H4 (cell line): ENCODE data around the gene TPSAB1. TPM values are rescaled to one million over a fixed set of nuclear protein-coding genes. Genes with fewer than 3 reads are reported as not detected.

ENCODE experiments used
- DNase-seq: peaks from one replicate; pipeline ENCODE4 v3.0.0-alpha.2; 2015; ENCODE audit warnings: low spot score
- total RNA-seq: library from RNA; depleted of rRNA; stranded (reverse); fragments of >200 nt; shearing (Covaris generic); gene quantifications from 2 replicates; pipeline ENCODE4 v1.2.3, GENCODE V29; 2014; rRNA removed

The TPSAB1 gene
- total RNA-seq, 1 experiment from 2014 or later = not detected

DNA sequence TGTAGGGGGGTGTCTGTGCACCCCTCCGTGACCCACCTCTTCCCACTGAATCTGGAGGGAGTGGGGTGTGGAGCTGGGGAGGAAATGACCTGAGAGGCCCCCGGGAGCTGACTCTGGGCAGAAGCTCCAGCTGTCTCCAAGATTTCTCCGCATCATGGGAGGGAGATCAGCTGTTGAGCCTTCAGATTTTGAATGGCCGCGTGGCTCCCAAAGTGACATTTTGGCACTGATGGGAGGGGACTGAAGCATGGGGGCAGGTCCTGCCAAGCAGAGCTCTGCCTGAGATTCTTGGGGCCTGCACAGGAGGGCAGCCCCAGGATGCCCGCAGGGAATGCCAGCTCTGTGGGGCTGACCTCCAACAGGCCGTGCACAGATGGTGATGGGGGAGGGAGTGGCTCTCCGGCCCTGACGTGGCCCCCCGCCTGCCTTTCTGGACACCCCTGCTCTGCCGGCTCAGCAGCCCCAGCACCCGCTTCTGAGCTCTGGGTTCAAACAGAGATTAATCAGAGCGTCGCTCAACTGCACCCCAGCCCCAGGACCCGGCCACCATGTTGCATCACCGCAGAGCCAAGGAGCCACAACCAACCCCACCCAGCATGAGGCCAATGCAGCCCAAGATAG lies 43.6 kb downstream of the TPSAB1 start:
- DNase-seq = no peak

DNA sequence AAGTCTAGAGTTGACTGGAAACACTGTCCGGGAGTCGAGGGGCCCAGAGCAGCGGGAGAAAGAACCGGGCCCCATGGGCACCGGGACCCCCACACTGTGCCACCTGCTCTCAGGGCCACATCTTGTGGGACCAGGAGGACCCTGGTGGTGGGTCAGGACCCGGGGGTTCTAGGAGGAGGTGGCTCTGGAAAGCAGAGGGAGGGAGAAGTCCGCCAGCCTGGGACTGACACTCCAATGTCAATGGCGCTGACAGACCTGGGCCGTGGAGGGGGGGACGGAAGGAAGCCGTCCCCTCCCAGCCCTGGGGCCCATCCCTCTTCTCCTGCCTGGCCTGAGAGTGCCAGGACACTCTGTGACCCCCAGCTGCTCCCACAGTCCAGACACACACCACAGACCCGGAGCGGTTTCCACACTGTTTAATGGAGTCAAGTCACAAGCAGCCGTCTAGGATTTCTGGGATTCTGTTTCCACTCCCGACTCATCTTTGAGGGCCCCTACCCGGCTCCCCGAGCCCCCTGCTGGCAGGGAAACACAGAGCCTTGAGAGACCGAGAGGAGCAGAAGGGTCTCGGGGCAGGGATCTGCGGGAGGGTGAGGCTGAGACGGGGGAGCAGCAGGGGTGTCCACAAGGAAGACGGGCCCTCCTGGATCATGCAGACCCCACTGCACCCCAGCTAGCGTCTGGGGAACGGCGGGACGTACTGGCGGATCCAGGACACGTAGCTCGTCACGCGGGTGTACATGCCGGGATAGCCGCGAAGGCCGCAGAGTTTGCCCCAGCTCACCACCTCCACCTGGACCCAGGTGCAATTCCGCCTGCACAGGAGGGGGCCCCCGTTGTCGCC lies 45.4 kb downstream of the TPSAB1 start:
- no peak for DNase-seq

DNA sequence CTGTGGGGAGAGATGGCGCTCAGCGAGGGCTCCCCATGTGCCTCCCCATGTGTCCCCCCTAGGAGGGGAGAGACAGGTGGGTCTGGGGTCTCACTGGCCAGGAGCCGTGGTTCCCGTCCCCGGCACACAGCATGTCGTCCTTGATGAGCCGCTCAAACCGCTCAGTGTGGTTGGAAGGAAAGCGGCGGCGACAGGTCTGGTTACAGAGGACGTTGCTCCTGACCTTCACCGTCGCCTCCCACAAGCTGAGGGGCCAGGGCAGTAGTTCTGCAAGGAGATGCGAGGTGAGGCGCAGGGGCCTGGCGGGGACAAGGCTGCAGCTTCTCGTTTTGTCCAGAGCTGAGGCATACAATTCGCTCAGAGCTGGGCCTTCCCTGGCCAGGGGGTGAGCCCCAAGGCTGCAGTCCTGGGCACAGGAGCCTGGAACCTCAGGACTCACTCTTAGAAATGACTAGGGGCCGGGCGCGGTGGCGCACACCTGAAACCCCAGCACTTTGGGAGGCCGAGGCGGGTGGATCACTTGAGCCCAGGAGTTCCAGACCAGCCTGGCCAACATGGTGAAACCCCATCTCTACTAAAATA lies 46.1 kb downstream of the TPSAB1 start:
- no peak for DNase-seq

DNA sequence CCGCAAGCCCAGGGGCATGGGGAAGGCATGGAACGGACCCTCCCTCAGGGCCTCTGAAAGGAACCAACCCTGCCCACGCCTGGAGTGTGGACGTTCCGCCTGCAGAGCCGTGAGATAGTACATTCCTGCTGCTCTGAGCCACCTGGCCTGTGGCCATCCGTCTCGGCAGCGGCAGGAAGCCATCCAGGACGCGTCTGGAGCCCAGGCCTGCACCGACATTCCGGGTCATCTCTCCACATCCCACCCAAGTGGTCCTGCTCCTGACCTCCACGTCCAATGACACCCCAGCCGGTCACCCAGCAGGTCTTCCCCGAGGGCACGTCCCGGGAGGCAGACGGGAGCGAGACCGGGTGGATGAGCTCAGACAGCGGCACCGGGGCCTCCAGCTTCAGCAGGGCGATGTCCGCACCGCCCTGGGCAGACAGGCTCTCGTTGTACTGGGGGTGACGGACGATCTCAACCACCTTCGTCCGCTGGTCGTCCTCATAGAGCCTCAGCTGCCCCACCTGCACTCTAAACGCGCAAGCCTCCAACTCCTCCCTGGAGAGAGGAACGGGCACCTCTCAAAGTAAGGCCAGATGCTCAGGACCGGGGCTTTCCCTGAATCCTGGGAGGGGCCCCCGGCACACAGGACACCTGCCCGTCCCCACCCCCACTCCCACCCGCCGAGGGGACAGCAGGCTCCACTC lies 47.6 kb downstream of the TPSAB1 start:
- no peak for DNase-seq

DNA sequence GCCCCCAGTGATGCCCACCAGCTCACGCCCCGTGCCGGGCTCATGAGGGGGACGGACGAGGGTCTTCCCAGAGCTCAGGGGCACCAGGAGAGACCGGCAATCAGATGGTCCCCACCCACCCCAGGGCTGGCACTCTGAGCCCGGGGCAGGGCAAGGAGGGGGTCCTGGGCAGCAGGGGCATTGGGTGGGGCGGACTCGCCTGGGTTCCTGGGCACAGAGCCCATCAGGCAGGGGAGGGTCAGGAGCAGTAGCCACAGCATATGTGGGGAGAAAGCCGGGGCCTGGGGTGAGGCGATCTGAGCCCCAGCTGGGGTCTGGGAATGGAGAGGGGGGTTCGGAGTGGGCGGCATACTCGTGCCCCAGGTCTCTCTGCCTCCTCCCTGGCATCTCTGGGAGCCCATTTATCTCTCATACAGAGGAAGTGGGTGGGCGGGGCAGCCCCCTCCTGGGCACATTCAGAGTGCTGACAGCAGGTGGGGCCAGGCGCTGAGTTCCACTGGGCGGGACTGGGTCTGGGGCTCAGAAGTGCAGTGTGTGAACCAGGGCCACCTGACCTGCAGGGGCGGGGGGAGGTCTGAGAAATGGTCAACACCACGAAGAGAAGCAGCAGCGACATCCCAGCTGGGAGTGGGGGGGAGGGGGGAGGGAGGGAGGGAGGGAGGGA lies 48.4 kb downstream of the TPSAB1 start:
- DNase-seq = no peak

DNA sequence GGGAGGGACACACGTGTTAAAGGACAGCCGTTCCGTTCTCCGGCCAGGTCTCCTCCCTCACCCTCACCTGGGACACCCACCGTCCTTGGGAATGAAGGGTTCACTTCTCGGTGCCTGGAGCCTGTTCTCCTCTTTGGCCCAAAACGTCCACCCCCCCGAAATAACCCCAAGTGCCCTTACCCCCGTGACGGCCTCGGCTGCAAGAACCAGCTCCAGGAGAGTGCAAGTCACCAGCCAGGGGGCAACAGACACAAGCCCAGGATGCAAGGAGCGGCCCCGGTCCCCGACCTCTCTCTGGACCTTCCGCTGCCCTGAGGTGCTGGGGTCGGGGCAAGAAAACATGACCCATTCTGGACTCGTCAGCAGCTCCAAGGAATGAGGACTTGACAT lies 49.0 kb downstream of the TPSAB1 start:
- no peak for DNase-seq

DNA sequence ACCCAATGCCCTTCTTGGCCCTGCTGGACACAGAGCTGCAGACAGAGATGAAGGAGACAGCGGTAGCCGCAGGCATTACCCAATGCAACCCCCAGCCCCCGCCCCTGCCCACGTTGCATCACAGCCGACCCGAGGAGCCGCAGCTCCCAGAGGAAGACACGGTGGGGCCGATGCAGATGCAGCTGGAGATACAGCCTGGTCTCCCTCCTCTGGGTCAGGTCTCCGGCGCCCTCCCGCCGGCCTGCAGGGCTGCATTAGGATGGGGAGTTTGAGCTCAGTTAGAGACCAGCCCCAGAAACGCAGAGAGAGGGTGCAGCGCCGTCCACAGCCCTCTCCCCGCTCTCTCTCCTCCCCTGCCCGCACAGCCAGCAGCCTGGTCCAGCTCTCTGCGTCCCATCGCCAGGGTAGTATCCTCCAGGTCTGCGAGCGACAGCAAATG lies 49.6 kb downstream of the TPSAB1 start:
- DNase-seq = no peak

DNA sequence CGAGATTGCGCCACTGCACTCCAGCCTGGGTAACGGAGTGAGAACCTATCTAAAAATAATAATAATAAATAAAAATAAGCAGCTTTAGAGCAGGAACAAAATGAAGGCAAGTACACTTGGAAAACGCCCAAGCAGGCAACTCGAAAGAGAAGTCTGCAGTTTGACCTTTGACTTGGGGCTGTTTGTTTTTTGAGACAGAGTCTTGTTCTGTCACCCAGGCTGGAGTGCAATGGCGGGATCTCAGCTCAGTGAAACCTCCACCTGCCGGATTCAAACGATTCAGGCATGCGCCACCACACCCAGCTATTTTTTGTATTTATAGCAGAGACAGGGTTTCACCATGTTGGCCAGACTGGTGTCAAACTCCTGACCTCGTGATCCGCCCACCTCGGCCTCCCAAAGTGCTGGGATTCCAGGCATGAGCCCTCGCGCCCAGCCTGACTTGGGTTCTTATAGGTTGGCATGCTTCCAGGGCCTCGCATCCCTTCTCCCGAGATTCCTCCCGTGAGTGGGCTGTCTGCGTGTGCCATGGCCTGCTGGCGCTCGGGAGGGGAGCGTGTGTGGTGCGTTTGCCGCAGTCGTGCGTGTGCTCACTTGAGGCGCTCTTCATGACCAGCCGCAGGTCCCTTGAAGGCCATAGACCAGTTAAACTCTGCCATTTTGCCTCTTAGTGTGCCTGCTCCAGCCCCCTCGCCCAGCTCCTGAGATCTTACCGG lies 50.5 kb downstream of the TPSAB1 start:
- no peak for DNase-seq

DNA sequence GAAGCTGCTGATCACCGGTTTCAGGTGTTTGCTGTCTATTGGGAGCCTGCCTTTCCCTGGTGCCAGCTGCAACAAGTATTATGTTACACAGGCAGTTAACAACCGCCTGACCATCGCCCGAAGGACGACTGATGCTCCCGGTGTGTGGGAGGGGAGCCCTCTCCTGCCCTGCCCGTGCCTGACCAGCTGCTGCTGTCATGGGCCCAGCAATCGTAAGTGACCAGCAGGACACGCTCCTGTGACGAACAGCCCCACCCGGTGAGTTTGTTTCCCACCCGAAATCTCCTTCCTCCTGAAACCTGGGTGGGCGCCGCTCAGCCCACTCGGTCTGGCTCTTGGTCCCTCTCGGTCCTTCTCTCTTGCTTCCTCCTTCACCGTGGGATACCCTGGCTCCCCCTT lies 51.1 kb downstream of the TPSAB1 start:
- DNase-seq = no peak

Other genes with a start within 250 kb of the TPSAB1 start
- gene SSTR5, start 168.0 kb upstream of the TPSAB1 start, total RNA-seq = not detected in 2 replicates
- not detected in 2 replicates for gene C1QTNF8, start 144.5 kb upstream of the TPSAB1 start, total RNA-seq
- 1.4 and 2.0 TPM in 2 replicates for gene CACNA1H, start 87.6 kb upstream of the TPSAB1 start, total RNA-seq
- 0.88 and 1.1 TPM in 2 replicates for gene TPSG1, start 15.4 kb upstream of the TPSAB1 start, total RNA-seq
- gene TPSB2, start 10.5 kb upstream of the TPSAB1 start, total RNA-seq = 0.17 TPM in 1 of 2 replicates, not detected in the other
- not detected in 2 replicates for gene TPSD1, start 15.4 kb downstream of the TPSAB1 start, total RNA-seq
- gene UBE2I, start 68.9 kb downstream of the TPSAB1 start, total RNA-seq = 77.4 and 121 TPM in 2 replicates
- 0.06 and 1.3 TPM in 2 replicates for gene BAIAP3, start 92.9 kb downstream of the TPSAB1 start, total RNA-seq
- 41.5 and 53.8 TPM in 2 replicates for gene TSR3, start 111.2 kb downstream of the TPSAB1 start, total RNA-seq
- gene GNPTG, start 111.2 kb downstream of the TPSAB1 start, total RNA-seq = 27.9 and 37.1 TPM in 2 replicates
- gene UNKL, start 174.0 kb downstream of the TPSAB1 start, total RNA-seq = 12.4 and 14.4 TPM in 2 replicates
- gene UQCC4, start 180.0 kb downstream of the TPSAB1 start, total RNA-seq = 24.8 and 40.7 TPM in 2 replicates
- gene PERCC1, start 190.4 kb downstream of the TPSAB1 start, total RNA-seq = not detected in 2 replicates
- not detected in 2 replicates for gene CCDC154, start 203.9 kb downstream of the TPSAB1 start, total RNA-seq
- gene CLCN7, start 234.3 kb downstream of the TPSAB1 start, total RNA-seq = 16.0 and 21.0 TPM in 2 replicates
- gene PTX4, start 248.2 kb downstream of the TPSAB1 start, total RNA-seq = not detected in 2 replicates